Superior temporal gyrus (tissue), 1 donor: Measurements from ENCODE around the gene CHCHD4.

Experiments
- DNase-seq: peaks from one replicate; pipeline ENCODE4 v3.0.0-alpha.2; 2016; ENCODE audit errors: extremely low spot score

CHCHD4 gene

GRCh38 chr3:14150078-14150477, 25.4 kb upstream of the CHCHD4 start:
- no peak for DNase-seq

DNA sequence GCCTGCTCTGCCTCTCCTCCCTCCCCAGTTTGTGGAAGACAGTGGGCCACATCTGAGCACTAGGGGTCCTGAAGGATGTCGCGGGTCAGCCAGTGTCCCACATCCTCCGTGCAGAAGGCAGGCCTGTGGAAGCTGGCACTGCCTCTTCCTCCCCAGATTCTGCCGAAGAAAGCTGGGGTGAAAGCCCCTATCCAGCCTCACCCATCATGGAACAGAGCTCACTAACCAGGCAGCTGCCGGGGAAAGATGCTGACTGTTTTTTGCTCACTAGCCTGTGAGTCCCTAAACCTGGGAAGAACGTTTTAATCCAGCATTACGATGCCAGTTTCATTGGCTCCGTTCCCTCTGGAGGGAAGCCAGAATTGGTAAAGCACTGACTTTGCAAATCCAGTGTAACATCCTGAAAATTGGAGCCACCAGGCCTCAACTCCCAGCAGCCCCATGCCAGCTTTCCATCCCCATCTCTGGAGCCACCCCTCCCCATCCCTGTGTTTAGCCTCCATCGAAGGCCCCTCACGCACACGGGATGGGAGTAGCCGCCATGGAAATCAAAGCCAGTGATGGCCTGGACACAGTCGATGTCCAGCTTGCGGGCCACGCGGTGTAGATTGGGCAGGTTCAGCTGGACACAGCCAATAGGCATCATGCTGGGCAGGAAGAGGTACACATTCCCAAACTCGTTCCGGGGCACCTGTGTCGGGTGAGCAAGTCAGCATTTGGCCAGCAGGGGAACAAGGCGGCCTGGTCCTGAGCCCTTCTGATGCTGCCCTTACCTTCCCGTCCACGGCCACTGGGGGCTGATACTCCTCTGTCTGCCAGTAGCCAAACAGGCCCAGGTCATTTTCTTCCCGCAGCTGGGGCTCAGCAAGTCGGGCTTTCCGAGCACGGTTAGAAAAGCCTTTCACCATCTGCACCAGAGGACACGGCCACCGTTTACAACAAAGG, 23.6 kb upstream of the CHCHD4 start:
- DNase-seq, result no peak

DNA sequence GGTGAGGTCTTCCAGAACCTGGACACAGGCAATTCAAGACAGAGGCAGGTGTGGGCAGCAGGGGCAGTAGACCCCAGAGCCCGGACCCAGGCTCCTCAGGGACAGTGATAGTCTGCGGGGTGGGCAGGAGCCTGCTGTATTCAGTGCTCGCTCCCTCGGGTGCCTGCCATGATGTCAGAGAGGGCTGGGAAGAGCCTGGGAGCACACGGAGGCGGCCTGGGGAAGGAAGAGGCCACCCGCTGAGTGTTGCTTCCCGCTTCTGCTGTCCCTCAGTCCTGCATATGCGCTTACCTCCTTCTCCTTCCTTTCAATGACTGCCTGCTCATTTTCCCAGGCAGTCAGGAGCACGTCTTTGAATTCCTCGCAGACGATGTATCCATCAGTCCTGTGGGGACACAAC, 22.9 kb upstream of the CHCHD4 start:
- no peak for DNase-seq

GRCh38 chr3:14147066-14147435, 22.4 kb upstream of the CHCHD4 start:
- no peak for DNase-seq

DNA sequence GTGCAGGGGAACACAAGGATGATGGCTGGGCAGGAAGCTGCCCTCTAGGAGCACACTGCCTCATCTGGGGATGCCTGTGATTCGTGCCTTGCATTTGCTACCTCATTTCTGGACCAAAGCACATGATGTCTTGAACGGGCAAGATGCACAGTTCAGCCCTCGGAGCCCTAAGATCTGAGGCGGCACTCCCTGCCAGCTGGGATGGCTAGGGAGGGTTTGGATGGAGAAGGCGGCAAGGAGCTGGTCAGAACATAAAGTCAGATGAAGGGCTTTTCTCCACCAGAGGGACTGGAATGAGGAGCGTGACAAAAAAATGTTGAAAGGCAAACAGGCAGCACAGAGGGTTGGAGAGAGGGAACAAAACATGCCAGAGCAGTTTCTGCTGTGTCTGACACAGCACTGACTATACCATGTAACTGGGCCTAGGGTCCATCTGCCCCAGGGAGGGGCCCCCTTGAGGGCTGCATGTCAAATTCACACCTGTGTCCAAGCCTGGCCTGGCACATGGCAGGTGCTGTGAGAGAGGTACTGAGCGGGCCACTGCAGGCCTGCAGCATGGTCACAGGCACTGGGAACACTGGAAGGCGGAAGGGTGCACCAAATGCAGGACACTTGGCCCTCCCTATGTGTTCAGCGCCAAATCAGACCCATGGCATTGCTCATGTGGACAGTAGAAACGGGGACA, 21.9 kb upstream of the CHCHD4 start:
- DNase-seq, result no peak

GRCh38 chr3:14145670-14146380, 21.2 kb upstream of the CHCHD4 start:
- DNase-seq, result no peak

GRCh38 chr3:14145236-14145635, 20.6 kb upstream of the CHCHD4 start:
- DNase-seq, result peak; percentile 16

- DNase-seq, result peak; percentile 83
These were observed 19.9 kb upstream of the CHCHD4 start for GRCh38 chr3:14144423-14145075.

- DNase-seq, result peak; percentile 28
These were observed 18.9 kb upstream of the CHCHD4 start for GRCh38 chr3:14143271-14144225.

DNA sequence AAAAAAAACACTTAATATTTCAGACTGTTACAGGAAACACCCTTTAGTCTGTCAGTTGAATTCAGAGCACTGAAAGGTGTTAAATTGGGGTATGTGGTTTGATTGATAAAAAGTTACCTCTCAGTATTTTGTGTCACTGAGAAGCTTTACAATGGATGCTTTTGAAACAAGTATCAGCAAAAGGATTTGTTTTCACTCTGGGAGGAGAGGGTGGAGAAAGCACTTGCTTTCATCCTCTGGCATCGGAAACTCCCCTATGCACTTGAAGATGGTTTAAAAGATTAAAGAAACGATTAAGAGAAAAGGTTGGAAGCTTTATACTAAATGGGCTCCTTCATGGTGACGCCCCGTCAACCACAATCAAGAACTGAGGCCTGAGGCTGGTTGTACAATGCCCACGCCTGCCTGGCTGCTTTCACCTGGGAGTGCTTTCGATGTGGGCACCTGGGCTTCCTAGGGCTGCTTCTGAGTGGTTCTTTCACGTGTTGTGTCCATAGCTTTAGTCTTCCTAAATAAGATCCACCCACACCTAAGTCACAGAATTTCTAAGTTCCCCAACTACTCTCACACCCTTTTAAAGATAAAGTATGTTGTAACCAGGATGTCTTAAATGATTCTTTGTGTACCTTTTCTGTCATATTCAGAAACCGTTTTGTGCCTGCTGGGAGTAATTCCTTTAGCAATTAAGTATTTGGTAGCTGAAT, 18.0 kb upstream of the CHCHD4 start:
- peak; percentile 25 for DNase-seq

DNA sequence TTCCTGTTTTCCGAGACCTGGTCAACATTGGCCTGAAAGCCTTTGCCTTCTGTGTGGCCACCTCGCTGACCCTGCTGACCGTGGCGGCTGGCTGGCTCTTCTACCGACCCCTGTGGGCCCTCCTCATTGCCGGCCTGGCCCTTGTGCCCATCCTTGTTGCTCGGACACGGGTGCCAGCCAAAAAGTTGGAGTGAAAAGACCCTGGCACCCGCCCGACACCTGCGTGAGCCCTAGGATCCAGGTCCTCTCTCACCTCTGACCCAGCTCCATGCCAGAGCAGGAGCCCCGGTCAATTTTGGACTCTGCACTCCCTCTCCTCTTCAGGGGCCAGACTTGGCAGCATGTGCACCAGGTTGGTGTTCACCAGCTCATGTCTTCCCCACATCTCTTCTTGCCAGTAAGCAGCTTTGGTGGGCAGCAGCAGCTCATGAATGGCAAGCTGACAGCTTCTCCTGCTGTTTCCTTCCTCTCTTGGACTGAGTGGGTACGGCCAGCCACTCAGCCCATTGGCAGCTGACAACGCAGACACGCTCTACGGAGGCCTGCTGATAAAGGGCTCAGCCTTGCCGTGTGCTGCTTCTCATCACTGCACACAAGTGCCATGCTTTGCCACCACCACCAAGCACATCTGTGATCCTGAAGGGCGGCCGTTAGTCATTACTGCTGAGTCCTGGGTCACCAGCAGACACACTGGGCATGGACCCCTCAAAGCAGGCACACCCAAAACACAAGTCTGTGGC, 17.1 kb upstream of the CHCHD4 start:
- DNase-seq, result no peak

GRCh38 chr3:14141144-14141543, 16.5 kb upstream of the CHCHD4 start:
- peak; percentile 26 for DNase-seq

DNA sequence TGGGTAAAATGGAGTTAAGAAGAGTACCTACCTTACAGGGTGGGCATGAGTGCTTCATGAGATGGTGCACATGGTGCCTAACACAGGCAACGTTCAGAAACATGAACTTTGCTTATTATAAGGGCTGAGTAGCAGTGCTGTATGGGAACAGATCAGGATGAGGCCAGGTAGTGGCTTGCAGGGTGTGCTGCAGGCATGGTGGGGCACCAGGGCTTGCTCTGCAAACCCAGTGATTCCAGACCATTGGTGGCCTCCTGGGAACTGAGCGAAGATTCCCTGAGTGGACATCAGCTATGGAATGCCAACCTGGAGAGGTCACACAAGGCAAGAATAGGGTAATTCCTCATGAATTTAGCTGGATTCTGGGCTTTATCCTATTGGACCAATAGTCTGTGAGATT, 16.0 kb upstream of the CHCHD4 start:
- DNase-seq, result no peak

DNA sequence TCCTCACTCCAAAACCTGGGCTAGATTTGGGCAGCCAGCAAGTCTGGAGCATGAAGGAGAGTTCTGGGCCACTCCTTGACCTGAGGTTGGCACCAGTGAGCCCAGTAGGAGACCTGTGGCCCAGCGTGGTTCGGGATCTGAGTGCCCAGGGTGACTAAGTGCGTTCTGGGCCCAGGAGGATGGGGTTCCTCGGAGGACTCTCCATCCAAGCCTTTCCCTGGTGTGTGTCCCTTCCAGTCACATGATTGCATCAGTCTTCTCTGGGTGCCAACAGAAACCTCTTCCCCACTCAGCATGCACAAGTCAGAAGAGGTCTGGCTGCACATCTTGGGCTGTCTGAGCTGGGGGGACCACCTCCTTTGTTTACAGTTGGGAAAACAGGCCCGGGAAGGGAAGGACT, 15.1 kb upstream of the CHCHD4 start:
- DNase-seq, result no peak

DNA sequence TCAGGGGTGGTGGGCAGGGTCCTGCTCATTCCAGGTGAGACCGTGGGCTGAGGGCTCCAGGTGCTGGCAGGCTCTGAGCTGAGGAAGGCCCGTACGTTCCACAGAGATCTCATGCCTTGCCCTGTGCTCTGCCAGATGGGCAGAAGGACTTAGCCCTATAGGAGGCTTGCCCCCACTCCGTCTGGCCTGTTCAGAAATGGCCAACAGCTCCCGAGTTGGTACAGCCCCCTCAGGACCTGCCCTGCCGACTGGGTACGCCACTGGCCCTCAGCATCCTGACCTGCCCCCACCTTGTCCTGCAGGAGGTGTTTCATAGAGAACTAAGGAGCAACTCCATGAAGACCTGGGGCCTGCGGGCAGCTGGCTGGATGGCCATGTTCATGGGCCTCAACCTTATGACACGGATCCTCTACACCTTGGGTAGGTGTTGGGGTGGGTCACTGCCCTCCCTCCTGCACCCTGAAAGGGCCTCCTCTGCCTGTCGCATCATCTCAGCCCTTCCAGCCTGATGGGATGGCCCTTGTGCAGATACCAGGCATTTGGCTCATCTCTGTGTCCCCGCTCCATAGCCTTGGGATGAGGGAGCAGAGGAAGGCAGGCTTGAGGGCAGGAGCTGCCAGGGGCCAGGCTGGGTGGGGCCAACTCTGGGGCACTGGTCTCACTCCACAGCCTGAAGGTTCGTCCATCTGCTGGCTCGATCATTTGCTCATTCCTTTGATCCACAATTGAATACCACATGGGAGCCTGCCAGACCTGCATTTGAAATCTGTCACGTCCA, 14.4 kb upstream of the CHCHD4 start:
- no peak for DNase-seq

GRCh38 chr3:14138109-14138877, 13.6 kb upstream of the CHCHD4 start:
- DNase-seq, result no peak

DNA sequence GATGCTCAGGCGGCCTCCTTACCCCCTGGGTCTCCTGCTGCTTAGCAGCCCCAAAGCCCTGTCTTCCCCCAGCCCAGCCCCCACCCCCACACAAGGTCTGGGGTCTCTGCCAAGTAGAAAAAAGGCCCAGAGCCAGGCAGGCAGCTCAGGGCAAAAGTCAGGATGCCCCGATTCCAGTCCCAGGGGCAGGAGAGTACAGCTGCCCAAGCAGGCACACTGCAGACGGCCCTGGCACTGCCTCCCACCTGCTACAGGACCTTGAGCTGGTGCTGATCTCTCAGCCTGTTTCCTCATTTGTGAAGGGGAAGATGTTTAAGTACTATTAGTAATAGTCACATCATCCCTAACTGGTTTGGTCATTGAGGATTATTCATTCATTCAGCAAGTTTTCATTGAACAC, 12.8 kb upstream of the CHCHD4 start:
- DNase-seq, result no peak

DNA sequence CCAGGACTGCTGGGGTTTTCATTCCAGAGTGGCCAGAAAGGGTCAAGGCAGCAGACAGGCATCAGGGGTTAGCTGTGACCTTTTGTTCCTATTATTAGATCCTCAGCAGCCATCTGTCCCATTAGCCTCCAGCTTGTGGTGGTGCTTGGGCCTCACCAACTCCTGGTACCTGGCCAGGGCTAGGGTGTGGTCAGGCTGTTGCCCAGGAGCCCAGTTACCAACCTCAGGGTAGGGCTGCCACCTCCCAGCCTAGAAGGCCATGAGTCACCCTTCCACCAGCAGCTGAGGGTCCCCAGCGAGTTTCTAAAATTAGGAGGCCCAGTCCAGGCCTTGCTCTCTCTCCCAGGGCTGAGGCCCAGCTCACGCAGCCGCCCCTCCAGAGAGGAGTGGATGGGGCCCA, 12.3 kb upstream of the CHCHD4 start:
- no peak for DNase-seq
